Activated CD4-positive, alpha-beta T cell treated with anti-CD3 and anti-CD28 coated beads for 36 hours (primary cell): Measurements from ENCODE around the gene SLC16A14. TPM values are rescaled to one million over a fixed set of nuclear protein-coding genes. Genes with fewer than 3 reads are reported as not detected.
"Not testable (repeated sequence)": the region's sequence is repeated elsewhere in the genome, so short reads cannot be mapped to it uniquely, and the experiment has no call there.

ENCODE experiments used
- ATAC-seq: fragments of 200-7000 bp; cut with Tn5 transposase; one replicate; pipeline ENCODE4 v1.10.0; 2021; ENCODE audit warnings: mild to moderate bottlenecking, moderate library complexity
- CTCF ChIA-PET: fragments of 350-600 bp; sonication (Branson Sonifier 250); formaldehyde crosslinking; loops from one replicate; lab custom pipeline; 2021; ENCODE audit warnings: antibody characterized with exemption; lab: Charles Lee
- POLR2A ChIA-PET: fragments of 350-600 bp; sonication (Branson Sonifier 250); formaldehyde crosslinking; loops from one replicate; lab custom pipeline; 2021; ENCODE audit warnings: antibody characterized with exemption, inconsistent platforms; lab: Charles Lee
- DNase-seq: peaks from one replicate; pipeline ENCODE4 v3.0.0-alpha.2; 2020
- H3K27ac Mint-ChIP-seq: one replicate; pipeline ENCODE4 v1.8.0; 2021; ENCODE audit warnings: mixed read lengths
- H3K27me3 Mint-ChIP-seq: one replicate; pipeline ENCODE4 v1.8.0; 2021; ENCODE audit warnings: mixed read lengths
- H3K36me3 Mint-ChIP-seq: one replicate; pipeline ENCODE4 v1.8.0; 2021; ENCODE audit warnings: low read depth, mixed read lengths
- H3K4me1 Mint-ChIP-seq: one replicate; pipeline ENCODE4 v1.8.0; 2021; ENCODE audit warnings: mixed read lengths
- H3K4me3 Mint-ChIP-seq: one replicate; pipeline ENCODE4 v1.8.0; 2021; ENCODE audit warnings: mild to moderate bottlenecking, moderate library complexity, mixed read lengths
- H3K9me3 Mint-ChIP-seq: one replicate; pipeline ENCODE4 v1.8.0; 2021; ENCODE audit warnings: low read depth, mixed read lengths
- intact Hi-C, 2 experiments: fragments of 100-400 bp; cut with DNase I in 1 of 2; cut with micrococcal nuclease in 1 of 2; formaldehyde crosslinking; loops; one replicate each; pipeline versions ENCODE4 v1.14.2 to v1.15.1; 2022 to 2024; cut with DNase I, micrococcal nuclease
- total RNA-seq, 2 experiments: library from RNA; stranded (reverse); gene quantifications; one replicate each; pipeline ENCODE4 v1.2.3, GENCODE V29; 2021

The SLC16A14 gene
- total RNA-seq, result 1 to 10 TPM; 1.2 to 2.2 TPM

GRCh38 chr2:230068651-230069055 lies at the start of gene SLC16A14:
SLC16A14 (minus strand) TSS chr2:230068924; CDS start chr2:230059352, 9,572 bp downstream.
- intact Hi-C loops, result loop anchor here (1.0 to 5.0 kb wide), 4 partner anchors 60 to 544 kb away; partner anchors contain the start of genes FBXO36 (in 1 of the 2) and TRIP12 (in 1 of the 2)
- peak within 1 kb of the TSS; percentile 79 for H3K27ac Mint-ChIP-seq
- H3K9me3 Mint-ChIP-seq, result peaks cover 1% of the 10 kb centered on the region
- no peaks in the 10 kb centered on the region for H3K36me3 Mint-ChIP-seq
- ChIA-PET CTCF (interaction anchor here (0.5 to 2.9 kb wide), 16 partner anchors 7 to 147 kb away, joined by 3 to 26 read pairs (median 4); no protein-coding TSS in a partner anchor), POLR2A (no interaction called here)
- peak; percentile 37 for ATAC-seq
- H3K4me3 Mint-ChIP-seq, result peak within 1 kb of the TSS; percentile 72
- H3K27me3 Mint-ChIP-seq, result peaks cover 12% of the 10 kb centered on the region
- H3K4me1 Mint-ChIP-seq, result peaks cover 17% of the 10 kb centered on the region
- DNase-seq, result peak; percentile 49

GRCh38 chr2:230106771-230107170 lies 38.0 kb upstream of the SLC16A14 start:
- CTCF ChIA-PET, result interaction anchor here (1.5 kb wide), 1 partner anchor 9 kb away, joined by 3 read pairs; no protein-coding TSS in a partner anchor
- peaks cover 1% of the 10 kb centered on the region for H3K27me3 Mint-ChIP-seq
- H3K36me3 Mint-ChIP-seq, result peaks cover 1% of the 10 kb centered on the region
- H3K9me3 Mint-ChIP-seq, result peaks cover 21% of the 10 kb centered on the region
- ATAC-seq (no peak), DNase-seq (no peak)
- POLR2A ChIA-PET, result no interaction called here
- H3K27ac Mint-ChIP-seq, result no peak overlapping the region
- no peaks in the 10 kb centered on the region for H3K4me1 Mint-ChIP-seq
- no peak overlapping the region for H3K4me3 Mint-ChIP-seq
- intact Hi-C loops, result no loop called here

- H3K4me1 Mint-ChIP-seq, ATAC-seq, H3K27ac Mint-ChIP-seq, H3K4me3 Mint-ChIP-seq, H3K27me3 Mint-ChIP-seq, CTCF ChIA-PET, H3K36me3 Mint-ChIP-seq, DNase-seq, POLR2A ChIA-PET, intact Hi-C loops: not testable (repeated sequence)
- peaks cover 19% of the 10 kb centered on the region for H3K9me3 Mint-ChIP-seq
Measured at GRCh38 chr2:230101967-230102366, 33.2 kb upstream of the SLC16A14 start.

GRCh38 chr2:230097841-230098240 lies 29.1 kb upstream of the SLC16A14 start:
- Mint-ChIP-seq H3K36me3 (no peaks in the 10 kb centered on the region), H3K27ac (no peak overlapping the region), H3K4me3 (no peak overlapping the region), H3K9me3 (peaks cover 17% of the 10 kb centered on the region), H3K4me1 (no peaks in the 10 kb centered on the region), H3K27me3 (peaks cover 9% of the 10 kb centered on the region)
- intact Hi-C loops, result no loop called here
- POLR2A ChIA-PET, result no interaction called here
- DNase-seq, result no peak
- no peak for ATAC-seq
- CTCF ChIA-PET, result interaction anchor here (1.4 kb wide), 1 partner anchor 62 kb away, joined by 3 read pairs; no protein-coding TSS in a partner anchor

GRCh38 chr2:230097424-230097823 lies 28.7 kb upstream of the SLC16A14 start:
- no peaks in the 10 kb centered on the region for H3K36me3 Mint-ChIP-seq
- no peak for ATAC-seq
- H3K27ac Mint-ChIP-seq, result no peak overlapping the region
- ChIA-PET CTCF (interaction anchor here (1.4 kb wide), 1 partner anchor 62 kb away, joined by 3 read pairs; no protein-coding TSS in a partner anchor), POLR2A (no interaction called here)
- DNase-seq, result no peak
- peaks cover 14% of the 10 kb centered on the region for H3K9me3 Mint-ChIP-seq
- no peaks in the 10 kb centered on the region for H3K4me1 Mint-ChIP-seq
- no peak overlapping the region for H3K4me3 Mint-ChIP-seq
- peaks cover 9% of the 10 kb centered on the region for H3K27me3 Mint-ChIP-seq
- intact Hi-C loops, result no loop called here

GRCh38 chr2:230090967-230091366 lies 22.2 kb upstream of the SLC16A14 start:
- H3K4me1 Mint-ChIP-seq, result no peaks in the 10 kb centered on the region
- DNase-seq, result no peak
- H3K27me3 Mint-ChIP-seq, result peaks cover 13% of the 10 kb centered on the region
- intact Hi-C loops, result no loop called here
- H3K4me3 Mint-ChIP-seq, result no peak overlapping the region
- no peak for ATAC-seq
- CTCF ChIA-PET, result no interaction called here
- no peaks in the 10 kb centered on the region for H3K36me3 Mint-ChIP-seq
- H3K9me3 Mint-ChIP-seq, result peaks cover 6% of the 10 kb centered on the region
- H3K27ac Mint-ChIP-seq, result no peak overlapping the region
- POLR2A ChIA-PET, result no interaction called here

GRCh38 chr2:230085201-230085600 lies 16.5 kb upstream of the SLC16A14 start:
- CTCF ChIA-PET, result interaction anchor here (0.6 to 1.1 kb wide), 3 partner anchors 18 to 91 kb away, joined by 3 to 6 read pairs (median 3); no protein-coding TSS in a partner anchor
- no peak for ATAC-seq

GRCh38 chr2:230077851-230078547 lies 9.3 kb upstream of the SLC16A14 start:
- POLR2A ChIA-PET, result no interaction called here

More at GRCh38 chr2:230085201-230085600, 16.5 kb upstream of the SLC16A14 start:
- POLR2A ChIA-PET, result no interaction called here
- peaks cover 2% of the 10 kb centered on the region for H3K27me3 Mint-ChIP-seq
- no peak overlapping the region for H3K4me3 Mint-ChIP-seq
- no peaks in the 10 kb centered on the region for H3K4me1 Mint-ChIP-seq
- no peaks in the 10 kb centered on the region for H3K36me3 Mint-ChIP-seq
- no peak for DNase-seq
- no peaks in the 10 kb centered on the region for H3K9me3 Mint-ChIP-seq
- no peak overlapping the region for H3K27ac Mint-ChIP-seq
- intact Hi-C loops, result no loop called here

GRCh38 chr2:230076819-230077218 lies 8.1 kb upstream of the SLC16A14 start:
- Mint-ChIP-seq H3K9me3 (peaks cover 3% of the 10 kb centered on the region), H3K4me1 (no peaks in the 10 kb centered on the region), H3K4me3 (no peak overlapping the region), H3K27me3 (no peaks in the 10 kb centered on the region), H3K27ac (no peak overlapping the region), H3K36me3 (no peaks in the 10 kb centered on the region)
- ATAC-seq, result no peak
- DNase-seq, result no peak
- ChIA-PET POLR2A (no interaction called here), CTCF (interaction anchor here (1.4 to 1.9 kb wide), 2 partner anchors 10 to 210 kb away, joined by 4 to 11 read pairs; no protein-coding TSS in a partner anchor)
- intact Hi-C loops, result no loop called here

More at GRCh38 chr2:230077851-230078547, 9.3 kb upstream of the SLC16A14 start:
- Mint-ChIP-seq H3K4me1 (no peaks in the 10 kb centered on the region), H3K36me3 (no peaks in the 10 kb centered on the region), H3K27ac (no peak overlapping the region), H3K9me3 (peaks cover 3% of the 10 kb centered on the region), H3K27me3 (no peaks in the 10 kb centered on the region), H3K4me3 (no peak overlapping the region)
- intact Hi-C loops, result no loop called here
- CTCF ChIA-PET, result interaction anchor here (0.6 to 1.4 kb wide), 2 partner anchors 211 to 311 kb away, joined by 3 to 4 read pairs; no protein-coding TSS in a partner anchor
- DNase-seq (no peak), ATAC-seq (no peak)

- Mint-ChIP-seq H3K36me3 (no peaks in the 10 kb centered on the region), H3K4me1 (no peaks in the 10 kb centered on the region), H3K4me3 (no peak overlapping the region), H3K27ac (no peak overlapping the region), H3K9me3 (peaks cover 3% of the 10 kb centered on the region), H3K27me3 (no peaks in the 10 kb centered on the region)
- DNase-seq, result no peak
- intact Hi-C loops, result no loop called here
- ATAC-seq, result peak; percentile 30
- CTCF ChIA-PET, result interaction anchor here (1.1 to 1.9 kb wide), 3 partner anchors 9 to 83 kb away, joined by 3 to 11 read pairs (median 4); no protein-coding TSS in a partner anchor
- POLR2A ChIA-PET, result no interaction called here
Measured at GRCh38 chr2:230075988-230076631, 7.4 kb upstream of the SLC16A14 start.

- H3K36me3 Mint-ChIP-seq, result no peaks in the 10 kb centered on the region
- CTCF ChIA-PET, result interaction anchor here (1.0 kb wide), 1 partner anchor 67 kb away, joined by 4 read pairs; no protein-coding TSS in a partner anchor
- intact Hi-C loops, result no loop called here
- H3K27ac Mint-ChIP-seq, result no peak overlapping the region
- peaks cover 9% of the 10 kb centered on the region for H3K27me3 Mint-ChIP-seq
- H3K4me3 Mint-ChIP-seq, result no peak overlapping the region
- ATAC-seq (no peak), DNase-seq (no peak)
- H3K4me1 Mint-ChIP-seq, result peaks cover 16% of the 10 kb centered on the region
- H3K9me3 Mint-ChIP-seq, result peaks cover 3% of the 10 kb centered on the region
- POLR2A ChIA-PET, result no interaction called here
Measured at GRCh38 chr2:230071421-230071820, 2.7 kb upstream of the SLC16A14 start.
